GM21576 (cell line): ENCODE measurements around the gene ARHGEF37.
"Not testable (repeated sequence)": the region's sequence is repeated elsewhere in the genome, so short reads cannot be mapped to it uniquely, and the experiment has no call there.

Source experiments
- ATAC-seq: cut with Tn5 transposase; IDR thresholded peaks from one replicate; pipeline ENCODE4 v1.9.1; 2021; ENCODE audit warnings: mild to moderate bottlenecking, moderate library complexity; ENCODE audit not compliant: unreplicated experiment

Gene ARHGEF37, protein sequence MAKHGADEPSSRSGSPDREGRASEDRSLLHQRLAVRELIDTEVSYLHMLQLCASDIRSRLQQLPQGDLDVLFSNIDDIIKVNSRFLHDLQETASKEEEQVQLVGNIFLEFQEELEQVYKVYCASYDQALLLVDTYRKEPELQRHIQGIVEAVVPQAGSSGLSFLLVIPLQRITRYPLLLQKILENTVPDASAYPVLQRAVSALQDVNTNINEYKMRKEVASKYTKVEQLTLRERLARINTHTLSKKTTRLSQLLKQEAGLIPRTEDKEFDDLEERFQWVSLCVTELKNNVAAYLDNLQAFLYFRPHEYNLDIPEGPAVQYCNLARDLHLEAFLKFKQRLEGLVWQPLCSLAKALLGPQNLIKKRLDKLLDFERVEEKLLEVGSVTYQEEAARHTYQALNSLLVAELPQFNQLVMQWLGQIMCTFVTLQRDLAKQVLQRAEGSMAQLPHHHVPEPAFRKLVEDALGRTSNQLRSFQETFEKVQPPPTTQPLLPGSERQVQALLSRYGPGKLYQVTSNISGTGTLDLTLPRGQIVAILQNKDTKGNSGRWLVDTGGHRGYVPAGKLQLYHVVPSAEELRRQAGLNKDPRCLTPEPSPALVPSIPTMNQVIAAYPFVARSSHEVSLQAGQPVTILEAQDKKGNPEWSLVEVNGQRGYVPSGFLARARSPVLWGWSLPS

DNA sequence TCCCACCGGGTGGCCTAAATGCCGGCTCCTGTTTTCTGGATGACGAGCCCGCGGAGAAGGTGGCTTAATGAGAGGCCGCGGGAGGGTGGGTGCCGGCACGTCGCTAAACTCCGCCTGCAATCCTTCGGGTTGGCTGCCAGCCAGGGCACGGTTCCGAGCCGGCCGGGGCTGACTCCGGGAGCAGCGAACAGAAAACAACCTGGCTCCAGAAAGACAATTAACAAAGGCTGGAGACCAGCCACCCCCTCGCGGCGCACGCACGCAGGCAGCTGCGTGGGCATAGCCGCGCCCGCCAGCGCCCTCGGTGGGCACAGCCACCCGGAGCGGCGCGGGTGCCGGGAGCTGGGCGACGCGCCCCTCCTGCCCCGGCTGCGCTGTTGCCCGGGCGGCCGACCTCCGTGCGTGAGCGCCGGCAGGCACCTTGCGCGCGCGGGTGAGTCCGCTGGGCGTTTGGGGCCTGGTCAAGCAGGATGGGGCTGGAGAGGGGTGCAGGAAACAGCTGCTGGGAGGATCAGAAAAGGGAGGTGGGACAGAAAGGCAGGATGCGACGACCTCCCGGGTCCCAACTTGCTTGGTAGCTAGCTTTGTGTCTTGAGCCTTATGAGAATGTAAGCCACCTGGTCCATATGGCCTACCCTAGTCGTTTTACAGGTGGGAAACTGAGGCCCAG, at the start of gene ARHGEF37:
ARHGEF37 (plus strand) TSS at position 307 of the 670 bp plus-strand sequence. CDS start 16,272 bp downstream, outside the sequence.
- ATAC-seq, result no peak

DNA sequence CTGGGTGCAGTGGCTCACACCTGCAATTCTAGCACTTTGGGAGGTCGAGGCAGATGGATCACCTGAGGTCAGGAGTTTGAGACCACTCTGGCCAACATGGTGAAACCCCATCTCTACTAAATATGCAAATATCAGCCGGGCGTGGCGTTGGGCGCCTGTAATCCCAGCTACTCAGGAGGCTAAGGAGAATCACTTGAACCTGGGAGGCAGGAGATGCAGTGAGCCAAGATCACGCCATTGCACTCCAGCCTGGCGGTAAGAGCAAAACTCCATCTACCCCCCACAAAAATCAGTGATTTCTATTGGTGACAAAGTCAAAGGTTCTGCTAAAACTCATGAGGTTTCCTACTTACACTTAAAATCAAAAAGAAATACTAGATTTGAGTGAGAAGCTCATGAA, 48.9 kb upstream of the ARHGEF37 start:
- no peak for ATAC-seq

DNA sequence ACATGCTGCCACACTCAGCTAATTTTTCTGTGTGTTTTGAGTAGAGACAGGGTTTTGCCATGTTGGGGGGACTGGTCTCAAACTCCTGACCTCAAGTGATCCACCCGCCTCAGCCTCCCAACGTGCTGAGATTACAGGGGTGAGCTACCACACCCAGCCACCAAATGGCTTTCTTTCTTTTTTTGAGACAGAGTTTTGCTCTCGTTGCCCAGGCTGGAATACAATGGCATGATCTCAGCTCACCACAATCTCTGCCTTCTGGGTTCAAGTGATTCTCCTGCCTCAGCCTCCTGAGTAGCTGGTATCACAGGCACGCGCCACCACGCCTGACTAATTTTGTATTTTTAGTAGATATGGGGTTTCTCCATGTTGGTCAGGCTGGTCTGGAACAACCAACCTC, 45.5 kb upstream of the ARHGEF37 start:
- ATAC-seq, result not testable (repeated sequence)

DNA sequence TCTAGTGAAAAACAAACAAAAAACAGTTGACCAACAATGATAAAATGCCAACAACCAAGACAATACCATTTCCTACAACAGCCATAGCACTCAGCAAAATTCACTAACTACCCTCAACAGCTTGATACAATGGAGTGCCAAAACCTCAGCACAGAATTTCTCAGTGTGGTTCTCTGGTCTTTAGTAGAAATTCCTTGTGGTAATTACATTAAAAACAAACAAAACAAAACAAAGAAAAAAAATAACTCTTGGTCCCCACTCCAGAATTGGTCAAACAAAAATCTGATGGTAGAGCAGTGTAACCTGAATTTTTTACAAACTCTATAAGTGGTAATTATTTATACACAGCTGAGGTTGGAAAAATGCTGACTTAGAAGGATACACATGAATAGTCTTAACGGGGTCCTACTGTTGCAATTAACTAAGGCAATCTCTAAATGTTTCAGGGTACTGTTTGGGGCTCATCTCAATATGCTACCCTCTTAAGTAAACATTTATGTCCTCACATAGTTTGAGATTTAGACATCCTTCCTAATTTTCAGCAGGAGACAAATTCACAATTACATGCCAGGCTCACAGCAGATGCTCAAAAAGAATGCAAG, 43.8 kb upstream of the ARHGEF37 start:
- ATAC-seq, result no peak

DNA sequence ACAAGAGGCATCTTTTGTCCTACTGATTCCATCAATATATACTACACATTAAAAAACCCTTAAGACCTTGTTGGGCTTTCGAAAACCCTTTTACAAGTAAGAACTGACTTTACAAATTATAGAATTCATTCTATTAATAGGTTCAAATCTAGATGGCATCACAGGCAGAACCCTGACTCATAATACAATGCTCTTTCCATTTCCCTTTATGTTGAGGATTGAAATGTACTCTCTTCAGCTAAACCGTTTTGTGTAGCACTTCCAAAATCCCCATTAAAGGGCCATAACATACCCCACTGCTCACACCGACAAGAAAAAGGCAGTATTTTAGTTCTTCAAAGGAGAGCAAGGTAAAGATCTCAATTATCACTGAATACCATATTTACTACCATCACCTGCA, 41.2 kb upstream of the ARHGEF37 start:
- ATAC-seq, result no peak

DNA sequence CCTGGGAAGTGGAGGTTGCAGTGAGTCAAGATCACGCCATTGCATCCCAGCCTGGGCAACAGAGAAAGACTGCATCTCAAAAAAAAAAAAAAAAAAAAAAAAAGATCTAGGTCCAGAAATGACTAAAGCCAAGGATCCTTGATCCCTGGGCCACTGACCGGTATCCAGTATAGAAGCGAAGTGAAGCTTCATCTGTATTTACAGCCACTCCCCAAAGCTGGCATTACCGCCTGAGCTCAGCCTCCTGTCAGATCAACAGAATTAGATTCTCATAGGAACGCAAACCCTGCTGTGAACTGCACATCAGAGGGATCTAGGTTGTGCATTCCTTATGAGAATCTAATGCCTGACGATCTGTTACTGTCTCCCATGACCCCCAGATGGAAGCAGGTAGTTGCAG, 39.4 kb upstream of the ARHGEF37 start:
- no peak for ATAC-seq

DNA sequence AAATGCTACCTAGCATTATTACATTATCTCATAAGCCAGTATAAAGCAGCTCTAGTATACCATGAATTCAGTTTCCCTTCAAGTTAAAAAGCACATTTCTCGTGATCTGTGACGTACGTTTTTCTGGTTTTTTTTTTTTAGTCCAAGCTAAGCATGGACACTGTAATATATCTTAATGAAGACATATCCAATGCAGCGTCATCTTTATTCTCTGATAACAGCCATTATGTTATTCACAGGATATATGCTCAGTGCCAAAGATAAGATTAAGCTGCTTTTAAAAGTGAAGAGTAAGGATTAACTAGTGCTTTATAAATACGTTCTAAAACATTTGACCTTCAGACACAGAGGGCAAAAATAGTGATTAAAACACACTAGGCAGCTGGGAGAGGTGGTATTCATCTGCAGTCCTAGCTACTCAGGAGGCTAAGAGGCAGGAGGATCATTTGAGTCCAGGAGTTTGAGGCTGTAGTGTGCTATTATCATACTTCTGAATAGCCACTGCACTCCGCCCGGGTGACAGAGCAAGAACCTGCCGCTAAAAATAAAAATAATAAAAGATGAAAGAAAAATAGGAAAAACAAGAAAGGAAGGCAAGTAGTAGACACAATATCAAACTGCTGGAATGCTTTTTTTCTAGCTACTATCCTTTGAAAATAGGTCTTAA, 37.8 kb upstream of the ARHGEF37 start:
- no peak for ATAC-seq

DNA sequence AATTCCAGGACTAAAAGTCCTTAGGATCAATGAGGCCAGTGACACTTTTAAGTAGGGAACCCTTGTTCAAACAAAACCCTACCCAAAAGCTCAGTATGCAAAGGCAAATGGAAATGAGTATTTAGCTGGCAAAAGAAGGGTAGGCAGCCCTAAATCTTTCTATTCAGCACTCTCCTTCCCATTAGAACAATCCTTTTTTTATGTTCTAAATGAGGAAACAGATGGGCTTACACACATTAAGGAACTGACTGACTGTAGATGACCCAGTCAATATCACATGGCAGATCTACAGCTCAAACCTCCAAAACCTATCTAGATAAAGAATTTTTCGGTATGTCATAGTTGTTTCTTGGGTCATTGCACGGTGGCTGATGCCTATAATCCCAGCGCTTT, 37.3 kb upstream of the ARHGEF37 start:
- ATAC-seq, result no peak

DNA sequence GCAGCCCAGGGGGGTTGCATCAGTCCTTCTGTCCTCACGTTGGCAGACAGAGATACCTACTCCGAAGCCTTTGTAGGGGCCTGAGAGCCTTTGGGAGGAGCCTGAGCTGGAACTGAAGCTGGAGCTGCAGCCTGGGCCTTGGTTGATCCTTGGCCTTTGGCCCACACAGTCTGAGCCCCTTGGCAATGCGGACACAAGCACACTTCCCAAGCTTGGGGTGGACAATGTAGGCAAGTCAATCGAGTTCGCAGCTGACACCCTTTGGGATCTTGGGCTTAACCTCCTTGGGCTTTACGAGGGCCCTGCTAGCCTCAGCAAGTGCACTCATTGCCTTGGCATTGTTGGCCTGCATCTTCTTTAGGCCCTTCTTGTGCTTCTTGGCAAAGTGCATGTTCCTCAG, 36.0 kb upstream of the ARHGEF37 start:
- ATAC-seq, result no peak

DNA sequence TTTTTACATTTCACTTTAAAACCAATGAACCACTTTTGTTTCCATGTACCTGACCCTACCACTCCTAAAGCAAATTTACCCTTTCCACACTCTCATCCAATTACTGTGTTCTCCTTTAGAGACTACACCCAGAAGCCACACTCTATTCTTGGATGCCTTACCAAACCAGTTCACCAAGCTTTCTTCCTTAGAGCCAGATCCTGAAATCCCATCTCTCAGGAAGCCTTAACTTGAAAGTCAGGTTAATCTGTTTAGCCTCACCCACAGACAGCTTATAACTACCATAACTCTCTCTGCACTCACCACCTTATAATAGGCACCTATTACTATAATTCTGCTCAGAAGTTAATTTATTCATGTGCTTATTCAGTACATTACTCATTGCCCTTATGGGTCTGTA, 34.3 kb upstream of the ARHGEF37 start:
- ATAC-seq, result no peak

DNA sequence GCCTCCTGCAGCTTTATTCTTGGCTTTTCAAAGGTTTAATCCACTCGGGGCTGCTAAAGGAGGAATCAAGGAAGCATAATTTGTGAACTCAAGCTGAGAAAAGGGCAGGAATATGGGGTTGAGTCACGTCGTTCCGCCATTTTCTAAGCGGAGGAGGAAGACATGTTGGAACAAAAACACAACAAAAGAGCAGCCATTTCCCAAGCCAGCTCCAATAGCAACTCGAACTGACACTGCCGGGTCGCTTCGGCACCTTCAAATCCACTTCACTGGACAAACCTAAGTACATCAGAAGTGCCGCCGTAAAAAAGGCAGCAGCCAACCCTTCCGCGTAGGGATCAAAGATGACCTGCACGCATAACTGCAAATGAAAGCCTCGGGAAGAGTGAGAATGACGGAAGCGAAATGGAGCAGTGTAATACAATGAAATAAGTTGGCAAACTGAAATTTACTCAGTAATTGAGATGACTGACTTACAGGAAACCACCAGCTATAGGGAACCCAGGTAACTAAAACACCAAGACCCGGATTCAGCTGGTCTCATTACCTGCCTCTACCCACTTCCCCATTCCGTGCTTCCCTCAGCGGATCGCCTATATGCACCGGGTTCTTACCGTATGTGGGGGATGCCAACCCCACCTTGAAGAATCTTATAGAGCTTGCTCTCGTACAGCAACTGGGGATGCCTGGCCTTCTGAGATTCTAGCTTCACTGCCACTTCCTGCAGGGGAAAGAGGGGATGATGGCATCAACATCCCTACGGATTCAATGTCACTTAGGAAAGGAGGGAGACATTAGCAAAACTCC, 31.6 kb upstream of the ARHGEF37 start:
- peak; percentile 32 for ATAC-seq

DNA sequence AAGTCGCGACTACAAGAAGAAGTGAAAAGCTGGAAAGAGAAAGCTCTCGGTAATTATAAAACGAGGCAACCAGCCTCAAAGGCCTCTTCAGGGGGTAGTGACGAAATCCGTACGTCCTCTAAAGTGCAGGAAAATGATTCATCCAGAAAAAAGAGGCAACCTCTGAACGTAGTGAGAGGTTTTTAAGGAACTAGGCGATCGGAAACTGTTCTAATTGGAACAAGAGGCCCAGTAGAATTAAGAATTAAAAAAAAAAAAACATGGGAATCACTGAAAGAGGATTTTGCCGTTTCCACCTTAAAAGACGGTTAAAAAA, 31.1 kb upstream of the ARHGEF37 start:
- no peak for ATAC-seq

DNA sequence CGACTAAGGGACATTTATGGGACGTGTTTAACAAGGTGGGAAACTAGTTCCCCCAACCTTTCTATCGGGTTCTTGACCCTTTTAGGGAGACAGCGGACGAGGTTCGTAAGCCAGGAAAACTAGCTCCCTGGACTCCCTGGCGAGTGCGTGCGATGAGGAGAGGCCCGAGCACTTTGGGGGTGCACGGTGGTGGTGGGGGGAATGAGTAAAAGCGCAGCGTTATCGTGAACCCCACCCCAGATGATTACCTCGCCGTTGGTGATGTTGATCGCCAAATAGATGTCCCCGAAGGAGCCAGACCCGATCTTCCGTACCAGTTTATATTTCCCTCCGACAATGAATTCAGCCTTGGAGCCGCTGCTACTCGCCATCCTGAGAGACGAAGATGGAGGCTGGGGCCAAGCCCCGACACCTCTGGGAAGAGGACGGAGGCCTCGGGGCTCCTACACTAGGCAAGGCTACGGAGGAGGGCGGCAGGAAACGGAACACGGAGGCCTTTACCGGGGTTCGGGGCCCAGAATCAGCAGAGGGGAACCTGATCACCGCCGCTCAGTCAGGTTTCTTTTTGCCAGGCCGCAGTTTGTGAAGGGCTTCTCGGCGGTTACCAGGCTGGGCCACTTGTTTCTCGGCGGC, 30.6 kb upstream of the ARHGEF37 start:
- peak; percentile 2 for ATAC-seq

DNA sequence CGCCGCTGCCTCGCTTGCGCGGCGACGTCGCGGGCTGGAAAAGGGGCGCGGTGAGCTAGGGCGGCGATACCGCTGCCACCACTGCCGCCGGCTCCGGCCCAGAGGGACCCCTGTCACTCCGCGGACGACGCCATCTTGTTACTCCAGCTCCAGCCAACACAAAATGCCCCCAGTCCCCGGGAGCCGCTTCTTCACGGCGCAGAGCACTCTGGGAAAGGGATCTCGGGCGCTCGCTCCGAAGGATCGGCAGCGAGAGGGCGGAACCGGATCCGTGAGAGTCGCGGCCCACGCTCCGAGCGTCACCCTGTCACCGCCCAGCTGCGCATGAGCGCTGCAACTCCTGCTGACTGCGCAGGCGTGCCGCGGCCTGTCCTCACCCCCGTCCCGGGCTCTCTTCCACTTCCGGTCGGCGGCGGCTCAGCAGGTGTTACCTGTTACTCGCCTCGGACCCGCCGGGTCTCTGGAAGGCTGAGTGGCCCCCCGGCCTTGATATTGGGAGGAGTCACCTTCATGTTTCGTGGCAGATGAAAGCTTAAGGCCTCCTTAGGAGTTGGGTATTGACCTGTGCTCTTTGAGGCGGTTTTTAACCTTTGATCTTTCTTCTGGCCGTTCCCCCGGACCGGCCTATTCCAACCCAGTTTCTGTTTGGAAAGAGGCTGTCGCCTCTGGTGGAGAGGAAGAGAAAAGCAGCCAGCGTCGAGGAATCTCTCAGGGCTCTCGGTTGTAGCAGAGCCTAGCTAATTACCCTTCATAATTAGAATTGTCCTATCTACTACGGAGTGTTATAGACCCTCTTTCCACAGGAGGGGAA, 29.9 kb upstream of the ARHGEF37 start, which contains the start of gene CSNK1A1:
CSNK1A1 (minus strand) TSS at position 213 of the 811 bp plus-strand sequence. CDS start 475 bp downstream, outside the sequence.
- ATAC-seq, result peak; percentile 89

DNA sequence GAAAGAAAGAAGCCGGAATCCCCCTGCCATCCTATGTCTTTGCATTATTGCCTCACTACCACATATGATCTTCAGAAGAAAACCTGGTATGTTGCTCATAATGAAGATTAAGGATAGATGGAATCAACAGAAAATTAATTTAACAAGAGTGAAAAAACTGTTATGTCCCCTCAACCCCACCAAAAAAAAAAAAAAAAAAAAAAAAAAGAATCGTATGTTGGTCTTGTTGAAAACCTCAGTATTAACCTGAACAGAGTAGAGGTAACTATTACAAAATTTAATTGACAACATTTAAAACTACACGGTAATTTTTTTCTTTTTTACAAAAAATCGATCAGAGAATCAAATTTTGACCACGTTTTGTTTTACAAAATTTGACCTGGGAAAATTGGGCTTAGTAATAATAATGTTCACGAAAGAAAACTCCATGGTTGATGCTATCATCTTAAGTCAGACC, 29.2 kb upstream of the ARHGEF37 start:
- ATAC-seq, result no peak

DNA sequence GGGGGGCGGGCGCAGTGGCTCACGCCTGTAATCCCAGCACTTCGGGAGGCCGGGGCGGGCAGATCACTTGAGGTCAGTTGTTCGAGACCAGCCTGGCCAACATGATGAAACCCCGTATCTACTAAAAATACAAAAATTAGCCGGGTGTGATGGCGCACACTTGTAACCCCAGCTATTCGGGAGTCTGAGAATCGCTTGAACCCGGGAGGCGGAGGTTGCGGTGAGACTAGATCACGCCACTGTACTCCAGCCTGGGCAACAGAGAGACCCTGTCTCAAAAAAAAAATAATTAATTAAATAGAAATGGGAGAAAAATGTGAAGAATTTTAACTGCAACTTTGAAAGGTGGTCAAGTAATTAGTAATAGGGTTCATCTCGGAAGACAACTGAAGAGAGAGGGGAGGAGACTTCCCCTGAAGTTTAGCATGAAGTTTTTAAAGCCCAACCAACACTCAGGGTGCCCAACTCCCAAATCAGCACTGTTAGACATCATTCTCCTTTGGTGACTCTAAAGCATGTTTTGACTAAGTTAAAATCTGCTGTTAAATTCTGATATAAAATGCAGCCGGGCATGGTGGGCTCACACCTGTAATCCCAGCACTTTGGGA, 28.6 kb upstream of the ARHGEF37 start:
- no peak for ATAC-seq

DNA sequence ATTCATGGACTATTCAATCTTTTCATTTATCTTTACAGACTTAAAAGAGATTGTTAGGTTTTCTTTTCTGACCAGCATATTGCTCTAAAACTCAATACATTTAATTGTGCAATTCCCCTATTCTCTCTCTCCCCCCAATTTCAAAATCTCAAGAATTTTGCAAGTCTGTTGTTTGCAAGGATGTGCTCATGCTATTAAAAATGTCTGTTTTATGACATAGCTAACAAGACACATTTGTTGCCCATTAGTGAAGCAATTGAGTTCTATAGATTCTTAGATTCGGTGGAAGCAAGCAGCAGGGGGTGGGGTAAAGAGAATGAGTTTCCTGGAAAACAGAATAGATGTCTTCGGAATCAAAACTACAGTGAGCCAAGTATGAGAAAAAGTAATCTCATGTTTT, 21.6 kb upstream of the ARHGEF37 start:
- no peak for ATAC-seq

DNA sequence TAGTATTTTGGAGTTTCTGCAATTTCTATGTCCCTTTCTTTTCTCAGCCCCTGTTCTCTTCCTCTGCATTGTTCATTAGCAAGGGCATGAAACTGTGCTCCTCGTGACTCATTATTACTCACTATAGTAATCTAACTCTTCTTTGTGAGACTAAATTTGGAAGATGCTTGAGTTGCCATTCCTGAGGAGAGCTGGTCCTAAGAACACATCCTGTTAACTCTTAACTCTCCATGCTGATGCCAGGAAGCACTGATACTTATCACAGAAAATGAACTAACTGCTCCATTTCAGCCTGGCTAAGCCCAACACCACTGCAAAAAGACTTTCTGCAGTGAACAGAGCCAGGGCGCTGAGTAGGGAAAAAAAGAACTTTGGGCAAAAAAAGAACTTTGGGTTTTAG, 19.4 kb upstream of the ARHGEF37 start:
- ATAC-seq, result no peak
